NCI-H2227 (cell line): ENCODE measurements around the gene SCN2B.

ENCODE experiments used
- DNase-seq: peaks from one replicate; lab custom pipeline; 2025; ENCODE audit not compliant: unreplicated experiment; lab: John Stamatoyannopoulos, UW

SCN2B gene

DNA sequence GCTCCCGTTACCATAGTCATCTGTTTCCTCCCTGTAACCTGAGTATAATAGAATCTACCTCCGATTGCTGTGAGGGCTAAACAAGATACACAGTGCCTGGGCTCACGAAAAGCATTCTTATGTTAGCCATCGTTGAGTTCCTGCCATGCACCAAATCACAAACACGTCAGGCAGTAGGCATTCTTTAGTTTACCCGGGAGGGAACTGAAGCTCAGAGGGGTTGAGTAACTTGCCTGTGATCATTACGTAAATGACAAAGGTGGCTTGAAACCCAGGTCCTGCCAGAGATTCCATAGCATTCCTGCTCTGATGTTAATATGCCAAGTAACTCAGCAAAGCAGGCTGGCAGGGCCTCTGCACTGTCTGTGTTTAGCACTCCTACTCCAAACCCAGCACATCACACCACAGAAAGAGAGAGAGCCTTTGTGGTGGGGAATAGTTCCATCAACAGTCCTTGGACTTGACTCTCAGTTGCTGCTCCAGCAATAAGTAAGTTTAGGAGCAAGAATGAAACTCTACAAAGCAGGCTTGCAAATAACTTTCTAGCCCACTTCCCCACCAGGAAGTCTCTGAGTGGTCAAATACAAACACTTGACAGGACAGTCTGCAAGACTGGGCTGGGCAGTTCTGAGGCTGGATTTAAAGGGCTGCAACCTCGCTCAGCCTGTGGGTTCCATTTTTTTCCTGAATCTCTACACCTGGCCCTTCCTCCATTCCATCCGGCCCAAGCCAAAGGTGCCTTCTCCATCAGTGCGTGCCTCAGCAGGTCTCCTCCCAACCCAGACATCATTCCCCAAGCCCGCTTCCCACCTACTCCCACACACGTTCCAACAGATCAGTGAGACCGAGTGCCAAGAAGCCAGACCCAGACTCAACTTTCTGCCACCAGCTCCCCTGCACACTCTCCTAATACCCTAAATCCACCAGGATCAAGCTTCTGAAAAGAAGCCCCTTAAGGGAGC, 1.1 kb downstream of the SCN2B start:
- DNase-seq, result no peak

DNA sequence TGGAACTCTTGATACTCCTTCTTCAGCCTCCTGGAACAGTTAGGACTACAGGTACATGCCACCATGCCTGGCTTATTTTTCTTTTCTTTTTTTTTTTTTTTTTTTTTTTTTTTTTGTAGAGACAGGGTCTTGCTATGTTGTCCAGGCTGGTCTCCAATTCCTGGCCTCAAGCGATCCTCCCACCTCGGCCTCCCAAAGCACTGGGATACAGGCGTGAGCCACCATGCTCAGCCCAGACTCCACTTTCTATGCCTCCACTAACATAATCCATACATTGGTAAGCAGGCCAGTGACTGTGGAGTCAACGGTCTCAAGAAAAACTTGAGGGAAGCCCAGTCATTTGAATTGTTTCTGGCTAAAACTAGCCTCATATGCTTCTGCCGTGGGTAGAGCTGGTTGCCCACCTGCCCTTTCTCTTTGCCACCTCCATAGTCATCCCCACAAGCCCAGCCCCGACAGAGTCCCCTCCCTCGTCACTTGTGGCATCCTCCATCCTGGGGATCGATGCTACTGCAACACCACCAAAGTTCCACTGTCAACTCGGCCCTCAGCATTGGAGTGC, 2.4 kb downstream of the SCN2B start:
- DNase-seq, result no peak

DNA sequence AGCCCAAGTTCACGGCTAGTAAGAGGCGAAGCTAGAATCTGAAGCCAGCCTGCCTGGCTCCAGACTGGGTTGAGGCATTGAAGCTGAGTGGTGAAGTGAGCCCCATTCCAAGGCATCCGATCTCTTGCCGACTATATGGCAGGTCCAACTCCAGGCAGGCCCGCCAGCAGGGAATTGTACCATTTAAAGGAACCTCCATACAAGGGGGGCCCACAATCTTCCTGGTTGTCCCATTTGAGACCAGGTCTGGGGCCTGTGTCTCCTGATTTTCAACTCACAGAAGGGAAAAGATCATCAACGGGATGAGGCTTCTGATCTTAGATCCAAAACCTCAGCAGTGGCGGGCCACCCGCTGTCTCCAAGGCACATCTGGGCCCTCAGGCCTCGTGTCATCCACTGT, 4.1 kb downstream of the SCN2B start:
- no peak for DNase-seq

DNA sequence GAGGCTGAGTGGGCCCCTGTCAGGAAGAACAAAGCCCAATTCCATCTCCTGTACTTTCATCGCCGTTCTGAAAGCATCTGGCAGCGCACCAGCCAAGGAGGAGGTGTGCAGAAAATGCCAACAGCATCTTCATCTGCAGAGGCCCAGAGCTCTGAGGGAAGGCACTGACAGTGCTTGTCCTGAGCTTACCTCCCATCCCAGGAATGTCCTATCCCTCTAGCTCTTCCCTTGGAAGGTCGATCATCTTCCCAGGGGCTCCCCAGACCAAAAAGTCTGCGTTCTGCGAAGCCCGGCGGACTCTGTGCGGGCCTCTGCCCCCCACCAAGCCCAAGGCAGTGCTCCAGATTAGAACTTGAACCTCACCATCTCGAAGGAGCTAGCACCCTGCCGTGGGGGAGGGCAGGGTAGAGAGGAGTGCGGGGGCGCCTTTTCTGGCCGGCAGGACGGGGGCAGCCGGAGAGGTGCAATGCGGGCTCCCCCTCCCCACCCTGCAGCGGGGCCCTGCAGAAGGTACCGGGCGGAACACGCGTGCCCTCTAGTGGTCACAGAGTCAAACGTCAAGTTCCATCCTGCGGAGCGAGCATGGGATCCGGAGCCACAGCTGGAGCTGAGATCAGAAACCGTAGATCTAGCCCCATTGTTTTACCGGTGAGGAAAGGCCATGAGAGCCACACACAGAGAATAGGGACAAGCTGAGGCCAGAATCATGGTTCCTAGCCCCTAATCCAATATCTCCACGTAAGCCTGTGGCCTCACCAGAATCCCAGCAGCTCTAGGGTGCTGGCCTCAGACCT, 5.0 kb downstream of the SCN2B start:
- DNase-seq, result peak; percentile 78

DNA sequence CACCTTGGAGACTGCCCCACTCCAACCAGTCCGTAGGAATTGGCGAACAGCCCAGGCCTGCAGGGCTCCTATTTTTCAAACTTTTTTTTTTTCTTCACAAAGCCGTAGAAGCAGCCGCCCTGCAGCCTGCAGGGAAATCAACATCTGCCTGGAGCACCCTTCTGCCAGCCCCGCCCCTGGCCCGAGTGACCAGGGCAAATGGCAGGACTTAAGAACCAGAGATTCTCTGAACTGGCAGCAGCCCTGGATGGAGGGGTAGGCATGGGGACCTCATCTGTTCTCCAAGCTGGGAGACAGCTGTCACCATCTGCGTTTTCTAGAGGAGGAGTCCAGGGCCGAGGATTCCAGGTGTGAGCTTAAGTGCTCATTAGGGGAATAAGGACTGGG, 5.6 kb downstream of the SCN2B start:
- no peak for DNase-seq

DNA sequence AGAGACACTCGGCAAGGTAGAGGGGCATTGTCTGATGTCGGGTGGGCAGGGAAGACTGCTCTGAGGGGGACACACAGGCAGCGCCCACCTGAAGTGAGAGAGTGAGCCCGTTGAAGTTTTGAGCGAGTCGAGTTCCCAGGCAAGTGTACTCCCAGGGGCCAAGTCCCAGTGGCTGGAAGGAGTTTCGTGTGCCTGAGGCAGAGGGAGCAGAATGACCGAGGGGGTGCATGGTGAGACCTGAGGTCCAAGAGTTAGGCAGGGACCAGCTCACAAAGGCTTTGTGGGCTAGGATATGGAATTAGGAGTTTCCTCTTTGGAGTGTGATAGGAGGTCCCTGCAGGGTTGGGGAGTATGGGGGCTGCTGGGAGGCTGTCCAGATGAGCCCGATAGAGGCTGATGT, 6.2 kb downstream of the SCN2B start:
- no peak for DNase-seq

DNA sequence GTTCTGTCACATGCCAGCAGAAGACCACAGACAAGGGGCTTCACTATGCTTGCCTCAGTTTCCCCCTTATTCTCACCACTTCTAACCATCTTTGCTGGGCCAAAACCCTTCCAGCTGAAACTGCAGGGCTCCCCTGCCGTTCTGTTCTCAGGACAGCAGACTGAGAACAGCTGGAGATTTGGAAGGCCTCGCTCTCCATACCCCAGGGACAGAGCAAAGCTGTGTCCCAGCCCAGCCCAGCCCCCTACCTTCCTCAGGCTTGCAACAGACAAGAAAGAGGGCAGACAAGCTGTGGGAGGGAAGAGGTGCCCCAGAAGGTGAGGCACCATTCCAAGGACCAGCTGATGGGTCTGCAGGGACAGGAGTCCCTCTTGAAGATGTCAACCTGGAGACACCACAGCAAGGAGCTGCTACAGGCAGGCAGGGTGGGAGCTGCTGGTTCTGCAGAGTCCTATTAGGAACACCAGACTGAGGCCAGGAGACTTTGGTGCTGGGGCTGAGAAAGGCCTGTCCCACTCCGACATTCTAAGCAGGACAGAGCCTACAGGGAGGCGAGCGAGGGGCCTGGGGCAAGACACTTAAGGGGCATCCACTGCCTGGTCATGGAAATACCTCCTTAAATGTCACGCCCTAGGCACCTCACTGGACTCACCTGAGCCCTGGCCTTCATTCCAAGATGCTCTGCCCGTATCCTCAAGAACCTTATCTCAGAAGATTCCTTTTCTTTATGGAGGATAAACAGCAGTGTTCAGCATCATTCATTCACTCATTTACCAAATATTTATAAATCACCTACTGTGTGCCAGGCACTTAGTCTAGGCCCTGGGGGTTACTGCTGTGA, 6.9 kb downstream of the SCN2B start:
- no peak for DNase-seq

DNA sequence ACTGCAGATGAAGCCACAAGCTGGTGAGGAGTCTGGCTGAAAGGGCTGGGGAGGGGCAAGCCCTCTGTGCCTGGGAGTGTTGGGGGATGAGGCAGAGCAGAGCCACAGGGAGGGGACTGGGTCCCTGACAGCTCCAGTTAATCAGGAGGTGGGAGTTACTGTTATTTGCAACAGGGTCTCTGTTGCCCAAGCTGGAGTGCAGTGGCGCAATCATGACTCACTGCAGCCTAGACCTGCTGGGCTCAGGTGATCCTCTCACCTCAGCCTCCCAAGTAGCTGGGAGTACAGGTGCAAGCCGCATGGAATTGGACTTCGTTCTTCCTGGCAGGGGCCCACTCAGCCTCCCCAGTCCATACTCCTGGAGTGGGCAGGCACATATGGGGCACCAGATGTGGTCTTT, 7.7 kb downstream of the SCN2B start:
- DNase-seq, result no peak

DNA sequence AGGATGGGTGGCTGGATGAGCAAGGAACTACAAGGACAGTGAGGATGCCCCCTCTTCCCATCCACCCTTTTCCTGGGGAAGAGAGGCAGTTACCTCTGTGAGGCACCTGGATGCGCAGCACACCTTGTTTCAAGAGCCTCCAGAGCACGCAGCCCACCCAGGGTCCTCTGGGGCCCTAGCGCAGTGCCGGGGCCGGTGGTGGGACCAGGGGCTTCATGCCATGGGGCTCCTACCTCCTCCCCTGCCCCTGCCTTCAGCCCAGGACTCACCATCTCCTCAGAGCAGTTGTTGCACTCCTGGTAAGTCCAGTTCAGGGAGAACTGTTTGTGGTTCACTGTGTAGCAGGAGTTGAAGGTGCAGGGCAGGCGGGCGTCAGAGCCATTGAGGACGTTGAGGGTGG, 8.1 kb downstream of the SCN2B start:
- DNase-seq, result no peak

DNA sequence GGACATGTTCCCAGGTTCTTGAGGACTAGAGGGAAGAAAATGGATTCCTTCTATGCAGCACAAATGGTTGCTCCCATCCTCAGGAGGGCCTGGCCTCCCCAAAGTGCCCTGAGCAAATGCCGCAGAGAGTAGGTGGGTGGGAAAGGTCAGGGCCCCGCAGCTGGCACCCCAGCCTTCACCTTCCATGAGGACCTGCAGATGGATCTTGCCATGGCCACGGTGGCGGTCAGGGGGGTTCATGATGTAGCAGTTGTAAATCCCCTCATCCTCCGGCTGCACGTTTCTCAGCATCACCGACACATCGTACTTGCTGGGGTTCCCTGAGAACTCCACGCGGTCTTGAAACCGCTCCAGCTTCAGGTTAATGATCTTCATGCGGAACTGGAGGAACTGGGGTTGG, 8.5 kb downstream of the SCN2B start:
- no peak for DNase-seq

DNA sequence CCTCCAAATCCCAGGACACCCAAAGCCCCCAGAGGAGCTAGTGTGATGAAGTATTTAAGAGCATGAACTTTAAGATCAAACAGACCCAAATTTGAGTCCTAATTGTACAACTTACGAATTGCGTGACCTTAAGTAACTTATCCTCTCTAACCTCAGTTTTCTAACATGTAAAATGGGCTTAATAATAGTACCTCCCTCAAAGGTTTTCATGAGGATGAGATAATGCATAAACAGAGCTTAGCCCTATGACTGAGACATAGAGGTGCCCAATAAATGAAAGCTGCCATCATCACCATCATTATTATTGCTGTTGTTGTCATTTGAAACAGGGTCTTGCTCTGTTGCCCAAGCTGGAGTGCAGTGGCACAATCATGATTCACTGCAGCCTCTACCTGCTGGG, 9.2 kb downstream of the SCN2B start:
- DNase-seq, result no peak

DNA sequence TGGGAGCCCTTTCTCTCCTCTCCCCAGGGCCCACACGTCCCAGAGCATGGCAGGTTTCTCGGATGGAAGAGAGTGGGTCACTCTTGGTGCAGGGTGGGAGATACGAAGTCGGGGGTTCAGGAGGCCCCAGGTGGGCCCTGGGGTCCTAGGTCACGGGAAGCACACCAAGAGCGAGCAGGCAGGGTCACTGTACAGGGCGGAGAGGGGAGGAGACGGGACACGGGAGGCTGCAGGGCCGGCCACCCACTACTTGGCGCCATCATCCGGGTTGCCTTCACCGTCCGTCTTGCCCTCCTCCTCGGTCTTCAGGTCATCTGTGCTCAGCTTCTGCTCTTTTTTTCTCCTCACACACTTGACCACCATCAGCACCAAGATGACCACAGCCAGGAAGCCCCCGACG, 9.8 kb downstream of the SCN2B start:
- no peak for DNase-seq

DNA sequence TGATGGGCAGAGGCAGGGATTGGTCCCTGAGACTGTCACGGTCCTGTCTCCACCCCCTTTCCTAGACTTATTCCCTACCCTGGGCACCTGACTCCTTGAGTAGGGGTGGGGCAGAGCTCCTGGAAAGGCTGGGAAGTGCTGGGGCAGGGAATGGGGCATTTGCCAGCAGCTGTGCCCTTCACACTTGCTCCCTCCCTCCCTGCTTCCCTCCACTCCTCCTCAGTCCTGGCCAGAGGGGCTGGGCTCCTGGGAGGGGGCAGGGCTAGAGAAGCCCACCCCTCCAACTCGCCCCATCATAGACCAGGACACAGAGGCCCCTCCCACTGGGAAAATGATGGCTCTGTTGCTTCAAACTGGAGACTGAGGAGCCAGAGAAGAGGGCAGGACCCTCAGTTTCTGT, 11.6 kb downstream of the SCN2B start:
- DNase-seq, result no peak

DNA sequence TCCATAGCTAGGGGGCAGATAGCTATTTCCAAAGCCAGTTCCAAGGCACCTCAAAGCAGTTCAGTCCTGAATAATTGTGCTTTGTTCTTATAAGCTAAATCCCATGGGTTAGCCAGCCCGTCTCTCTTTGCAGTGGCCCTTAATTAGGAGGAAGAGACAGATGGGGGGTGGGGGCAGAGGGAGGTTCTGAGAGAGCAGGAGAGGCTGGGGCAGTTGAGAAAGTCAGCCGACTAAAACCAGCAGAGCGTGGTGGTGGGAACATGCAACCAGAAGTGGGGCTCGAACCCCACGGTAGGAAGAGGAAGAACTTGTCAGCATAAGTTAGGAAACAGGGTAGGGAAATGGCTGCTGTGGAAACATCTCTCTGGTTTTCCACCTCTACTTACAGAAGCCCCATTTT, 12.9 kb downstream of the SCN2B start:
- no peak for DNase-seq

DNA sequence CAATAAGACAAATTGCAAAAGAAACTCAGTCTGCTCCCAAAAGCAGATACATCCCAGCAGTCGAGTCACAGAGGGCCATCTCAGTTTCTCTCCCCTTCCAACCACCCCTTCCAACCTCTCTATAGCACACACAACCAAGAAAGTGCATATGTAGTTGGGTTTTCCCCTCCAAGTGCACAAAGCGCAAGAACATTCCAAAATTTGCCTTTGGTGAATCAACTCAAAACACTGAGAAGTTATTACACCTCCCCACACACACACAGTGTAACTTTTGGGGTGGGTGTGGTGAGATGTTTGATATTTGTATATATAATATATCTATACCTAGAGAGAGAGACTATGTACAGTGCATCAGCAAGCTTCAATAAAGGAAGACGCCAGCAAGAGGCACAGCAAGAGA, 13.6 kb downstream of the SCN2B start:
- no peak for DNase-seq

DNA sequence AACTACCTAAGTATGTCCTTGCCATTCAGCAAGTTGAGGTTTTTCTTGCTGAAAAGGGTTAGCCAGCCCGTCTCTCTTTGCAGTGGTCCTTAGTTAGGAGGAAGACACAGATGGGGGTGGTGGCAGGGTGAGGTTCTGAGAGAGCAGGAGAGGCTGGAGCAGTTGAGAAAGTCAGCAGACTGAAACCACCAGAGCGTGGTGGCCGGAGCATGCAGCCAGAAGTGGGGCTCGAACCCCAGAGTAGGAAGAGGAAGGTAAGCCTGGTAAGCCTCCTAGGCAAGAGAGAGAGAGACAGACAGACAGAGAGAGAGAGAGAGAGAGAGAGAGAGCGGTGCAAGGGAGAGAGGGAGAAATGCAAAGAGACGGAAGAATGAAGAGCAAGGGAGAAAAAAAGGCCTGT, 14.7 kb downstream of the SCN2B start:
- DNase-seq, result no peak

DNA sequence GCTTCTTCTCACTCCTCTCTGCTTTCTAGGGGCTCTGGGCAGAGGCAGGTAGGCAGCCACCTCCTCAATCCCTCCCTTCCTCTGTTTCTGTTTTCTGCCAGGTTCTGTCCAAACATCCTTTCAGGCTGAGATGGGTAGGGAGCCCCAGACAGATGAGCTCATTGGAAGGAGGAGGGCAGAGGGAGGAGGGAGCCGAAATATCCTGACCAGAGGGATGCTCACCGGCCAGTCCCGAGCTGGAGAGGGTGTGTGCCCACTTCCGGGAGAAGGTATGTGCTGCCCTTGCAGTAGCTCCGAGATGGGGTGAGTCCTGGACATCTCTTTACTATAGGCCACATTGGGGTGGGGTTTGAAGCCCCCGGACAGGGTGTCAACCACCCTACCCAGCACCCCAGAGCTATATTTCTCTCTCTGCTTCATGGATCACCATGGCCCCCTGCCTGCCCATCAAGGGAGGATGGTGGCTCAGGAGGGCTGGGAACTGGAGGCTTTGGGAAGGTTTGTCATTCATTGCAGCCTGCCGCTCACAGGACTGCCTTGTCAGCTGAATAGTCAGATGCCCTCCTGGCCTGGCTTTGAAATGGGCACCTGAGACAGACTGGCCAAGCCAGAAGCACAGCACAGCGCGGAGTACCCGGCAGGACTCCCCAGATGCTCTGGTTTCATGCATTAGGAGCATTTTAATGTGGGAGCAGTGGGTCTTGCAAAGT, 19.1 kb downstream of the SCN2B start:
- DNase-seq, result no peak

DNA sequence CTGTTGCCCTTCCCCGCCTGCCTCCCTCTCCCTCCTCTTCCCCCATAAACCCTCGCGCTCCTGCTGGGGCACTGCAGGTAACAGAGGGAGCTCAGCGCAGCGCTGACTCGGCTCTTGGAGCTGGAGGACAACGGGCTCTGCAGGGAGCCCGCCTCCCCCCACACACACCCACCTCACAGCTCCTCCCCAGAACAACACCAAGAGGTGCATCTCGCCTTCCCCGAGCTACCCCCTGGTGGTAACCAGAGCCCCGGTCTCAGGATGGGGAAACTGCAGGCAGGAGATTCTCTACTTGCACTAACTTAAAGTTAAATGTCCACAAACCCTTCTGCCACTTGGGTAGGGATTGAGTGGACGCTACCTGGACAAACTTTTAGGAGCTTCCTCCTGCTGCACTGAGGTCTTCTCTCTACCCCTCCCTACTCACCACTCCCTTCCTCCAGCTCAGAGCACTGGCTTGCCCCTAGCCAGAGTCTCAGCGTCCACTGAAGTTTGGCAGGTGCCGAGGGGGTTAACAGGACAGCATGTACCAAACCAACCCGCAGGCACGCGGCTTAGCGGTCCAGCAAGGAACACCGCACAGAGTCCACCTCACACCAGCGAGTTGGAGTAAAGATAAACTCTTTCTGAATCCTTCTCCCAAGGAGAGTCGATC, 19.8 kb downstream of the SCN2B start:
- peak; percentile 18 for DNase-seq

DNA sequence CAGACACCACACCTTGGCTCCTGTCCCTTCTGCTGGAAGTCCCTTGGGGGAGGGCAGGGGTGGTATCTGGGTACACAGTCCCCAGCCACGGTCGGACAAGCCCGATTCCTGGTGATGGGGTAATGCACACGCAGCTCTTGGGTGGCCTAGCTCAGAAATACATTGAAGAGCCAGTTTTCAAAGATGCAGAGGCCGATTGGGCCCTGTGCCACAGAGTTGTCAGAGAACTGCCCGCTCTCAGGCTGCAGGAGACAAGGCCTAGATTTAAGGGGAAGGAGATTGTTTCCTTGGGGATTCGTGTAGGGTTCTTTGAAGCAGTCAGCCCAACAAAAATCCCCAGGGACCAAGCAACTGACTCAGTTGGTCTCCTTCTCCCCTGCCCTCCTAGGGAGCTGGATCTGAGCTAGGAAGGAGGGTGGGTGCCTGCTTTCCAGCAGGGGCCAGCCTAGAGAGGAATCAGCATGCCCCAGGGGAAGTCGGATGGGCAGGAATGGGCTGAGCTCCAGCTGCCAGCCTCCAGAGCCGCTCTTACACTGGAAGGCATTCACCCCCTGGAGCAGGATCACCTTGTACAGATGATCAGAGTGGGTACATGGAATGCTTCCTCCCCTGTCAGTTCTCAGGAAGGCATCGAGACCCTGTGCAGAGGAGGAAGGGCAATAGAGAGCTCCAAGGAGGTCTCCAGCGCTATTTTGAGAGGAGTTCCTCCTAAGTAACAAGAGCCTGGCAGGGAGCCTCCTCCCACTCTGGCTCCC, 20.5 kb downstream of the SCN2B start:
- no peak for DNase-seq
